ENCODE data around the gene CNOT6L.

CNOT6L gene

GRCh38 chr4:77712675-77713074 is 106.5 kb downstream of the CNOT6L start:
- no peak for DNase-seq (ENCODE audit: low read depth)

- no peak for DNase-seq (ENCODE audit: low read depth)
These were observed 107.7 kb downstream of the CNOT6L start for GRCh38 chr4:77711469-77711868.

- no peak for DNase-seq (ENCODE audit: low read depth)
These were observed 108.5 kb downstream of the CNOT6L start for GRCh38 chr4:77710684-77711083.

GRCh38 chr4:77710059-77710458 is 109.1 kb downstream of the CNOT6L start:
- no peak for DNase-seq (ENCODE audit: low read depth)

- no peak for DNase-seq (ENCODE audit: low read depth)
These were observed 112.5 kb downstream of the CNOT6L start for GRCh38 chr4:77706717-77707116.

GRCh38 chr4:77703666-77704065 is 115.5 kb downstream of the CNOT6L start:
- DNase-seq (ENCODE audit: low read depth), result no peak

GRCh38 chr4:77701121-77701520 is 118.0 kb downstream of the CNOT6L start:
- no peak for DNase-seq (ENCODE audit: low read depth)

GRCh38 chr4:77699731-77700210 is 119.4 kb downstream of the CNOT6L start:
- no peak for DNase-seq (ENCODE audit: low read depth)

- no peak for DNase-seq (ENCODE audit: low read depth)
These were observed 121.1 kb downstream of the CNOT6L start for GRCh38 chr4:77697860-77698590.

- no peak for DNase-seq (ENCODE audit: low read depth)
These were observed 123.4 kb downstream of the CNOT6L start for GRCh38 chr4:77695774-77696173.

- no peak for DNase-seq (ENCODE audit: low read depth)
These were observed 126.2 kb downstream of the CNOT6L start for GRCh38 chr4:77692847-77693432.

GRCh38 chr4:77681792-77682191 is 137.4 kb downstream of the CNOT6L start:
- no peak for DNase-seq (ENCODE audit: low read depth)

- DNase-seq (ENCODE audit: low read depth), result no peak
These were observed 142.3 kb downstream of the CNOT6L start for GRCh38 chr4:77676842-77677241.

GRCh38 chr4:77671051-77671450 is 148.1 kb downstream of the CNOT6L start:
- DNase-seq (ENCODE audit: low read depth), result no peak

GRCh38 chr4:77669946-77670590 is 149.1 kb downstream of the CNOT6L start:
- no peak for DNase-seq (ENCODE audit: low read depth)

GRCh38 chr4:77665381-77666069 is 153.6 kb downstream of the CNOT6L start:
- no peak for DNase-seq (ENCODE audit: low read depth)

All from stimulated activated CD4-positive, alpha-beta T cell treated with anti-CD3 and anti-CD28 coated beads, Interleukin-2, amount 100 ng/mL, for 4 hours (primary cell).